ENCODE measurements around the gene ABTB2.

DNA sequence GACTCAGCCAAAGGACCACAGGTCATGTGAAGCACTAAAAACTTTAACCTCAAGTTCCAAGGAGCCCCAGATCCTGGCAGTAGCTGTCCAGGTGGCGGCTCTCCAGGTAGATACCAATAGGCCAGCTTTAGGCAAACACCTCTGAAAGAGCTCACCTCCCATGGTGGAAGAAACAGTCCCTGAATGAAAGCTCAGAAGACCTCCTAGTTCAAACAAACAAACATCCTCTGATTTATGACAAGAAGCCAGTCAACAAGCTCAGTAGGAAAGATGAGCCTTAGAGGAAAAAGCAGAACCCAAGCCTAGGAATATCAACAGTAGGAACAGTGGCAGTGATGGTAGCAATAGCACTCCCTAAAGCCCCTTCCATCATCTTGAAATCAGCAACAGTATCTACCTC, 17.2 kb downstream of the ABTB2 start:
- no peak for TF ChIP-seq EZH2 (IDR thresholded peaks at IDR 0.05; ENCODE audit: low read length)
- TF ChIP-seq, protein P1, sequence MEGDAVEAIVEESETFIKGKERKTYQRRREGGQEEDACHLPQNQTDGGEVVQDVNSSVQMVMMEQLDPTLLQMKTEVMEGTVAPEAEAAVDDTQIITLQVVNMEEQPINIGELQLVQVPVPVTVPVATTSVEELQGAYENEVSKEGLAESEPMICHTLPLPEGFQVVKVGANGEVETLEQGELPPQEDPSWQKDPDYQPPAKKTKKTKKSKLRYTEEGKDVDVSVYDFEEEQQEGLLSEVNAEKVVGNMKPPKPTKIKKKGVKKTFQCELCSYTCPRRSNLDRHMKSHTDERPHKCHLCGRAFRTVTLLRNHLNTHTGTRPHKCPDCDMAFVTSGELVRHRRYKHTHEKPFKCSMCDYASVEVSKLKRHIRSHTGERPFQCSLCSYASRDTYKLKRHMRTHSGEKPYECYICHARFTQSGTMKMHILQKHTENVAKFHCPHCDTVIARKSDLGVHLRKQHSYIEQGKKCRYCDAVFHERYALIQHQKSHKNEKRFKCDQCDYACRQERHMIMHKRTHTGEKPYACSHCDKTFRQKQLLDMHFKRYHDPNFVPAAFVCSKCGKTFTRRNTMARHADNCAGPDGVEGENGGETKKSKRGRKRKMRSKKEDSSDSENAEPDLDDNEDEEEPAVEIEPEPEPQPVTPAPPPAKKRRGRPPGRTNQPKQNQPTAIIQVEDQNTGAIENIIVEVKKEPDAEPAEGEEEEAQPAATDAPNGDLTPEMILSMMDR (optimal IDR thresholded peaks at IDR 0.05 in 1 of 3, IDR thresholded peaks at IDR 0.05 in 1 of 3, conservative IDR thresholded peaks at IDR 0.05 in 1 of 3; ENCODE audit: extremely low read depth in 1 of 3, insufficient read depth in 2 of 3, low read length in 3 of 3), result no peak

Data from keratinocyte (primary cell).